ENCODE measurements around the gene SLC30A9.

Gene SLC30A9

DNA sequence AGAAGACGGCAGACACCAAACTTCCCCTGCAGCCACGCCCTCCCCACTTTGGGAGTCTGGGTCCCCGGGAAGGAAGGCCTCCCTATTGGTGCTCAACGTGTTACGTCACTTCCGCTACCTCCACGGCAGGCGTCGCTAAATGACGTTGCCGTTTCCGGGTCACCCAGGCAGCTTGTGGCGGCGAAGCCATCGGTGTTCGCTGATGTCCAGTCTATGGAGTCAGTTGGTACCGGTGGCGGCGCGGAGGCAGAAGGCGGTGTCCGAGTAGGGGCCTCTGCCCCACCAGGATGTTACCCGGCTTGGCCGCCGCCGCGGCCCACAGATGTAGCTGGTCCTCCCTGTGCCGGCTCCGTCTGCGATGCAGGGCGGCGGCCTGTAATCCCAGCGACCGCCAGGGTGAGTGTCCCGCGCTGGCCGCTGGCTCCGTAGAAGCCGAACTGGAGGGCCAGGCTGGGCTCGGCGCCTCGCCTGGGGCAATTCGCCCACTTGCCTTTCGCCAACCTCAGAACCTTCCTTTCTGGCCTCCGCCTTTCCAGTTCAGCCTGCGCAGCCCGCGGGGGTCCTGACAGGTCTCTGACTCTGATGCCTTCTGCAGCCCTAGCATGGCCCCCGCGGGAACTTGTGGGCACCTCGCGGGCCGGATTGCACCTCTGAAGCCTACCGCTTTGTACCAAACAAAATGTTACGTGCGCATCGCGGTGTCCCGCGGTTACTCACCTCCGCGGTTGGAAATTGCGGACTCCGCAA lies at the start of gene SLC30A9:
Gene SLC30A9 (plus strand): TSS at position 166 of the 747 bp plus-strand sequence. CDS start 122 bp downstream, at position 288.
- peak; percentile 41 for FAIRE-seq

DNA sequence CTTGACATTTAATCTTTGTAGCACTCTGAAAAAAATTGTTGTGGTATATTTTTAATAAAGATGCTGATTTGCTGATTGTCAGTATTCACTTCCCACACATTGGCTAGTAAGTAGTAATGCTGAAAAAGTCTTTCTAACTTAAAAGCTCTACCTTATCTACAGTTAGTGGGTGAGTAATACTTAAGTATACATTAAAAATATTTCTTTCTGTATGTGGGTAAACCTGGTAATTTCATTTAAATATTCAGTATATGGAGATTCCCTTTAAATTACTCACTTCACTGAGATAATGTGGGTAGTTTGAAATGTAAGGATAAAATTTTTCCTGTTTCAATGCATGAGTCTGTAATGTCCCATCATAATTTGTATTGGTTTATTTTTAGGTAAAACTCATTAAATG lies 49.5 kb upstream of the SLC30A9 start:
- FAIRE-seq, result no peak

DNA sequence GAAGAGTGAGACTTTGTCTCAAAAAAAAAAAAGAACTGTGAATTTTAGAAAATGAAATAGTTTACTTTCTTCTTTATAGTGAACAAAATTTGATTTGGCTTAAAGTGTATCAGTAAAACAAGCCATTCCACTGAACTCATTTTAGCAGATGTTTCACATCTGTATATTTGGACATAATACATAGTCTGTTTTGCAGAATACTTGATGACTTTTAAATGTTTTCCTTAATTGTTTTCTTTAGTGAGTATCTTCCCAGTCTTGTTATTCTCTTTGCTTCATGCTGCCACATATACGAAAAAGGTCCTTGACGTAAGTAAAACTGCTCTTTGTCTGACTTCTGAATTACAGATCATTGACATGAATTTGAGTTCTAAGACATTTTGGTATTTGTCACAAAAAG lies 46.8 kb upstream of the SLC30A9 start:
- FAIRE-seq, result no peak

DNA sequence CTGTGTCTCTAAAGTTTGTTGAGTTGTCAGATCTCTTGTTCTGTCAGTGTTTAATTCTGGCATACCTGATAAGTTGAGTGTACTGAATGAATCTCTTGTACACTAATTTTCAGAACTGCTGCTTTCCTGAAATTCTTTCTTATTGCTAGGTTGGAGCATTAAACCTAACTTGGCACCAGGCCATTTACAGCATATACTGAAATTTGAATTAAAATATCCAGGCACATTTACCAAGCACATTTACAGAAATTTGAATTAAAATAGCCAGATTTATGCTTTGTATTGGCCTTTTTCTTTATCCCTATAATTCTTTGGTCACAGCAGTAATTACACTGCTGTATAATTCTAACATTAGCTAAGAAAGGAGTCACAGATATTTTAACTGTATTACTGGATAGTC lies 46.2 kb upstream of the SLC30A9 start:
- no peak for FAIRE-seq

DNA sequence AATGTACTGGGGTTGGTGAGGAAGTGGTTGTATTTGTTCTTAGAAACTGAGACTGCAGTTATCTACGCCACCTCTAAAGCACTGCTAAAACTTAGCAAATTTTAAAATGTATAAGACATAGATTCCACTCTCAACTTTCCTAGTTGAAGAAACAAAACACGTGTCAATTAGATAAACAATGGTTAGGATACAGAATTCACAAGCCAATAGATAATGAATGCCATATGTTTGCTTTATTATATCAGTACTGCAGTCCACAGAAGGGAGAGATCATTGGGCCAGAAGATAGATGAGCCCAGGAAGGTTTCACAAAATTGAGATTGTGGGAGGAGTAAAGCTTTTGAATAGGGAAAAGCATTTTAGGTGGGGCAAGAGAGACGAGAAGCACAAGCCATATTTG lies 40.8 kb upstream of the SLC30A9 start:
- no peak for FAIRE-seq

DNA sequence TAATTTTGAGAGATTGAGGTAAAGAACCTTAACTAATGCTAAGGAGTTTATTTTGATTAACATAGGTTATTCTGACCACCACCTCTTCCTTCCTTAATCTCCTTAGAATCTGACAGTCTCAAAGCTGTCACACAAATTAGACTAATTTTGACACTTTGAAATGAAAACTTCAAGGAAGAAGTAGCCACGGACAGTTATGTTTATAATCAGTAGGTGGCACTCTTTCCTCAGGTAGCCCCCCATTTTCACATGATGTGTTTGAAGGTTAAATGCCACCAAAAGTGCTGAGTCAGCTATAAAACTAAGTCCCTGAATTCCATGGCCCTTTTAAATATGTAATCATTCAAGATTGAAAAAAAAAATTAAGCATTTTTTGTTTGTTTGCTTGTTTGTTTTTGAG lies 32.7 kb upstream of the SLC30A9 start:
- FAIRE-seq, result no peak

DNA sequence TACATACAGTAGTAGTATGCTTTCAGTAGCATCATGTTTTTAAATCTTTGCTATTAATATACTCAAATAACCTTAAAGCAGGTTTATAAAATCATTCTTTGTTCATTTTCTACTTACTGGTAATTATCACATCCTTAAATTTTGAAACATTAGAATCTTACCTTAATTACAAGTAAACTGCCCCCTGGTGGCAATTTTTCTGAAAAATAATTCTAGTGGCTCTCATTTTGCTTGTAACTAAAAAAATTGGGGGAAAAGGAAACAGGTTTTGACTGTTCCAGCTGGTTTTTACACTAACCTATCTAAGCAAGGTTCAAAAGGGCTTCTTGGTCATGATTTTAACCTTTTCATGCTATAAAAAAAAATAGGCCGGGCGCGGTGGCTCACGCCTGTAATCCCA lies 27.2 kb upstream of the SLC30A9 start:
- FAIRE-seq, result no peak

DNA sequence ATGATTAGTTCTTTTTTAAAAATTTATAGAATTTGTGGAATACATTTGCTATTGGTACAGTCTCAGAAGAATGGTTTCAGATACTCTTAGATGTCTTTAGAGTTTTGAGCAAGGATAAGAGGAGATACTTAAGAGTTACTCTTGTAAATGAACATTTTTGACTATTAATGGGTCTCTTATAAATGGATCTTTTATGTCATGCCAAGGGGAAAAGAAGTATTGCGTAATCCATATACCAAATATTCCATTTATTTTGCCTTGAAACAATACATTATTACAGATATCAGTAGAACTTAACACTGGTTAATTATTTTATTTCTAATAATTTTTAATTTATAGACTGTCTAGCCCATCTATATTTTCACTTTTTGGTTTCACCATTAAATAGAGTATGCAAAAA lies 25.9 kb upstream of the SLC30A9 start:
- no peak for FAIRE-seq

DNA sequence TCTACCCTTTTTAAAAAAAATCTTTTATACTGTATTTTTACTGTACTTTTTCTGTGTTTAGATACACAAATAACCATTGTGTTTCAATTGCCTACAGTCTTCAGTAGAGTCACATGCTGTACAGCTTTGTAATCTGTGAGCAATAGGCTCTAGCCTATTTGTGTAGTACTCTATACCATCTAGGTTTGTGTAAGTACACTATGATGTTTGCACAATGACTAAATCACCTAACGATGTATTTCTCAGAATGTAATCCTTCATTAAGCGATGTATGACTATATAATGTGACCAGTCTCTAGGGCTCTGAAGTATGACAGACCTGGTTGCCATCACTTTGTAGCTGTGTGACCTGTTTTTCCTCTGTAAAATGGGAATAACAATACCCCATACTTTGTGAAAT lies 22.9 kb upstream of the SLC30A9 start:
- FAIRE-seq, result no peak

DNA sequence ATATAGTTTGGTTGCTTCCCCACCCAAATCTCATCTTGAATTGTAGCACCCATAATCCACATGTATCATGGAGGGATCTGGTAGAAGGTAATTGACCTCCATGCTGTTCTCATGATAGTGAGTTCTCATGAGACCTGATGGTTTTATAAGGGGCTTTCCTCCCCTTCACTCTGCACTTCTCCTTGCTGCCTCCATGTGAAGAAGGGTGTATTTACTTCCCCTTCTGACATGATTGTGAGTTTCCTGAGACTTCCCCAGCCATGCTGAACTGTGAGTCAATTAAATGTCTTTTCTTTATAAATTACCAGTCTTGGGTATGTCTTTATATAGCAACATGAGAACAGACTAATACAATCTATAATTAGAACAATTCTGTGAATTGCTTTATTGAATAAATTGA lies 20.7 kb upstream of the SLC30A9 start:
- no peak for FAIRE-seq

DNA sequence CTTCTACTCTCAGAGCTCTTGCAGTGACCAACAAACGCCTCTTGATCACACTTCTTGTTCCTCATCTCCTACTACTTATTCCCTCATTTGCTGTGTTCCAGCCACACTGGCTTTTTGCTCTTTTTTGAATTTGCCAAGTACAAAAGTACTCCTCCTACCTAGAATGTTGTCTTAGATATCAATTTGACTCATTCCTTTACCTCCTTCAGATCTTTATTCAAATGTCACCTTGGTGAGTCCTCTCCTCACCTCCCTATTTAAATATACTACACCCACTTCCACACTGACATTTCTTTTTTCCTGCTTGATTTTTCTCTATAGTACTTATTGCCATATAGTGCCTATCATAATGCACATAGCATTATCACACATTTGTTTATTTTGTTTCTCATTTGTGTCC lies 15.0 kb upstream of the SLC30A9 start:
- FAIRE-seq, result no peak

DNA sequence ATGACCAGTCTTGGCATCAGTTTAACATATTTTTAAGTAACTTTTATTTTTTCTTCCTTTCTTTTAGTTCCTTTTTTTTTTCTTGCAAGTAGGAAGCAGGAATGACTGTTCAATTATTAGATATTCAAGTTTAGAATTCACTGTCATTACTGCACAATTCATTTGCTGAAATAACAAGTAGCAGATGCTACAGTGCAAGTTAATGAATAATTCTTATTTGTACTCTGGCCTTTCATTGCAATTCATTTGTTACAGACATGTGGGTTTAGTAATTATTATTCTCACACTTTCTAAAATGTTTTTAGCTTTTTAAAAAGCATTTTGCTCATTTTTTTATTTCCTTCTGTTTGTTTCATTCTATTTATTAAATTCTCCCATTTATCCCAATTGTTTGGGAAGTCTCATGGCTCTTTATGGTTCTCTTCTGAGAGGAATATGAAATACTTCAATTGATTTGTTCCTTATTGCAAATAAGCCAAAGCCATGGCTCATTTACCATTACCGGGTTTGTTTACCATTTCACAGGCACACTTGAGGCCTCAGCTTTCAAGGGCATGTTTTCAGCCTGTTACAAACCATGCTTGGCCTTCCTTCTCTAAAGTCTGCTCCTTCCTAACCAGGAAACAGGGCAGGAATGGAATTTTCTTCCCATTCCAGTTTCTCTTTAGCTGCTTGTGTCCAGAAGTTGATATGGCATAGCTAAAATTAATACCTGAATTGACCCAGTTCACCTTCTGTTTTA lies 13.4 kb upstream of the SLC30A9 start:
- FAIRE-seq, result no peak

DNA sequence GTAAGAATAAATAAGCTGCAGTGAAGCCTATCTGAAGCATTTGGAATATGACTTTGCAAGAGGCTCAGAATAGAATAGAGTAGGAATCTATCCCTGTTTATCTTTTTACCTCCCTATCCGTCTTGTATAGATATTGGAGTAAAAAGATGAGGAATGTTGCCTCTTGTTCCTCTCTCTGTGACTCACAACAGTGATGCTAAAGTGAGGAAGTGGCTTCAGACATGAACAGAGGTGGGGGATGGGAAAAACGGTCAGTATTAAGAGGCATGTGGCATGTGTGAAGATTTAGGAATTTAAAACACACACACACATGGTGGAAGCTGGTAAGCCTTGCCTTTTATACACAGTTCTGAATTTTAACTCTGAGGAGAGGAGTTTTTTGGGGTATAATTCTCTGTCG lies 12.6 kb upstream of the SLC30A9 start:
- no peak for FAIRE-seq

DNA sequence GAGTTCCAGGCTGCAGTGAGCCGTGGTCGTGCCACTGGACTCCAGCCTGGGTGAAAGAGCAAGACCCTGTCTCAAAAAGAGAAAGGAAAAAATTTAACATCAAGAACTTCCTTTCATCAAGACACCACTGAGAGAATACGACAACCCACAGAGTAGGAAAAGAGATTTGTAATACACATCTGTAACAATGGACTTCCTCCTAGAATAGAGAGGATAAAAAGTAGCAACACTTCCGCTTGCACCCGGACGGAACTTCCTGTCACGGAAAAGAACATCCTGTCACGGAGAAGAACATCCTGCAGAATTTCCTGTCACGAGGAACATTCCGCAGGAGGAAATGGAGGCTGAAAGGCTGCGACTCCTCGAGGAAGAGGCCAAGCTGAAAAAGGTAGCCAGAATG lies 8.9 kb upstream of the SLC30A9 start, which contains the start of gene DCAF4L1:
Gene DCAF4L1 (plus strand): TSS at position 301 of the 400 bp plus-strand sequence. CDS start 37 bp downstream, at position 338.
- FAIRE-seq, result no peak

DNA sequence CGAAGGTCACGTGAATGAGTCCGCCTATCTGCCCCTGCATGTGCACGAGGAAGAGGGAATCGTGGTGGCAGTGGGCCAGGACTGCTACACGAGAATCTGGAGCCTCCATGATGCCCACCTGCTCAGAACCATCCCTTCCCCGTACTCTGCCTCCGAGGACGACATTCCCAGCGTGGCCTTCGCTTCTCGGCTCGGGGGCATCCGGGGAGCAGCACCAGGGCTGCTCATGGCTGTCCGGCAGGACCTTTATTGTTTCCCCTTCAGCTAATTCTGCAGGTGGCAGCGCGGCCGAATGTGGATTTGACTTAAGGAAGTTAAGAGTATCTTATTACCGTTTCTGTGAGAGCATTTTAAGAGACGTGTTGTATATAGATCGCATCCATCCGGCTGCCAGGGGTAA lies 7.6 kb upstream of the SLC30A9 start:
- no peak for FAIRE-seq

DNA sequence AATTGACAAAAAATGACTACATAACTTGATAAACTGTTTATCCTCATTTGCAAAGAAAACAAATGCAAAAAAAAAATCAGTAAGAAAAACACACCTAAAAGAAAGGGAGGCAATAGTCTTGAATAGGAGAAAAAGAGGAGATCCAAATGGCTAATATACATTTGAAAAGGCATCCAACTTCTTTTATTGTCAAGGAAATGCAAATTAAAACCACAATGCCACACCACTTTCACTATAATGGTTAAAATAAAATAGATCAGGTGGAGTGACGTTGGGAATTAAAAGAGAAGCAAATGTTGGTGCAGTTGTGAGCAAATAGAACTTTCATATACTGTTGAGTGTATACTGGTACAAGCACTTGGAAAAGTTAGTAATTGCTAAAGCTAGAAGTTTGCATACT lies 5.2 kb upstream of the SLC30A9 start:
- FAIRE-seq, result no peak

DNA sequence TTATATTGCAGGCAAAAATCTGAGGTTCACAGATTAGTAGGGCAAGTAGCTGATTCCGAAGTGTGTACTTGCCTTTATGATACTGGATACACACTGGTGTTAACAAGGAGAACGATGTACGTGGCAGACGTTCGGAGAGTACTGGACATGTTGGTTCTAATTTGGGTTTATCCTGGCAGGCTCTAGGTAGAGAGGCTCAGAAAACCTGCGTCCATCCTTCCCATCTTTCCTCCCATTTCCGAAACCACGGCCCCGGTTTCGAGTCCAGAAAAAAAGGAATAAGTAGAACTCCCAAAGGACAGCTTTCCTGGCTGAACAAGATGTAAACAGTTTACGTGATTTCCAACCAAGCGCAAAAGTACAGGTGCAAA lies 351 bp upstream of the SLC30A9 start:
- FAIRE-seq, result no peak

DNA sequence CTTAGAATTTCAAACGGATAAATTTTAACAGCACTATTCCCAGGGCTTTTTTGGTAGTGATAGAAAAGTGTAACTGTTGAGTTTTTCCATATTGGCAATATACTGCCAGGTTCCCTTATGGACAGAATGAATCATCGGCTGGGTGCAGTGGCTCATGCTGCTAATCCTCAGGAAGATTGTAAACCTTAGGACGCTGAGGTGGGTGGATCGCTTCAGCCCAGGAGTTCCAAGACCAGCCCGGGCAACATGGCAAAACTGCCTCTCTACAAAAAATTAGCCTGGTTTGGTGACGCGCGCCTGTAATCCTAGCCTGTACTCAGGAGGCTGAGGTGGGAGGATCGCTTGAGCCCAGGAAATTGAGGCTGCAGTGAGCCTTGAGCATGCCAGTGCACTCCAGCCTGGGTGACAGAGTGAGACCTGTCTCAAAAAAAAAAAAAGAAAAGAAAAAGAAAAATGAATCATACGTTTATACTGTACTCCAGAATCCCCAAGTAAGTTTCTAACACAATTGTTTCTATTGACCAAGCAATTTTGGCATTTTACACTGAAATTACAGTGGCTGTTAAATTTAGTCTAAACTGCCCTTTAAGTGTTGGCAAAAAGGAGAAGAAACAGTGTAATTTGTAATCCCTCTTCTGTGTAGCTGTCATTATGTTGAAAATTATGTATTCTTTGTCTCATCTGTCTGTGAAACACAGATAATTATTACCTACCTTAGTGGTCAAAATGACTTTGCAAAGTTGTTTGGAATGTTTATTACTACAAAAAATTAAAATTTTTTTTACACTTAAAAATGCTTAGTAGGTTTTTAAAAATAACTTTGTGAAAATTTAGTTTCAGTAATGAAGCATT lies 1.8 kb downstream of the SLC30A9 start:
- no peak for FAIRE-seq

DNA sequence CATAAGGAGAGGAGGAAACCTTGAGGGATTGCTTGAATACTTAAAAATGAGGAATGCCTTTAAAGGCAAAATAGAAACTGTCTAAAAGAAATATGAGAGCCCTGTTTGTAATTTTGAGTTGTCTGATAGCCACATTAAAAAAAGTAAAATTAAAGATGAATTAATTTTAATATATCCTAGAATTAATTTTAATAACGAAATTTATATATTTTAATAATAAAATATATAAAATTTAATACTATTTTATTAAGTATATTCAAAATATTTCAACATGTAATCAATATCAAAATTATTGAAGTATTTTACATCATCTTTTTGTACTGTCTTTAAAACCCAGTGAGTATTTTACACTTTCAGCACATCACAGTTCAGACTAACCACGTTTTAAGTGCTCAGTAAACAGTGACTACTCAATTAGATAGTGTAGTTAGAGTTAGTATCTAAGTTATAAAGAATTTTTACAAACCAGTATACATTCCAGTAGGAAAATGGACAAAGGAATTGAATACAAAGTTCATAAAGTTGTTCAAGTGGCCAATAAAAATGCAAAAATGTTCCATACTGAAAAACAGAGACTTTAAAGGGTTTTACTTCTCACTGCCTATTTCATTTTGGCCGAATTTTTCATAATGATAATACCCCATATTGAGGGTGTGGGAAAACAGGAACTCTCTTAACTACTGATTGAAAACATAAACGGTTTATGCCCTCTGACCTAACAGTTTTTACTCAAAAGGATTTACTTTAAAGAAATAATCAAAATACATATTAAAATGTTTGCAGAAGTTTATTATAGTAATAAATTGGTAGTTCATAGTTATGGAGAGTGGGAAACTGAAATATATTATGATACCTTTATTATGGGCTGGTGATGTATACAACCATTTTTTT lies 2.9 kb downstream of the SLC30A9 start:
- FAIRE-seq, result peak; percentile 67

DNA sequence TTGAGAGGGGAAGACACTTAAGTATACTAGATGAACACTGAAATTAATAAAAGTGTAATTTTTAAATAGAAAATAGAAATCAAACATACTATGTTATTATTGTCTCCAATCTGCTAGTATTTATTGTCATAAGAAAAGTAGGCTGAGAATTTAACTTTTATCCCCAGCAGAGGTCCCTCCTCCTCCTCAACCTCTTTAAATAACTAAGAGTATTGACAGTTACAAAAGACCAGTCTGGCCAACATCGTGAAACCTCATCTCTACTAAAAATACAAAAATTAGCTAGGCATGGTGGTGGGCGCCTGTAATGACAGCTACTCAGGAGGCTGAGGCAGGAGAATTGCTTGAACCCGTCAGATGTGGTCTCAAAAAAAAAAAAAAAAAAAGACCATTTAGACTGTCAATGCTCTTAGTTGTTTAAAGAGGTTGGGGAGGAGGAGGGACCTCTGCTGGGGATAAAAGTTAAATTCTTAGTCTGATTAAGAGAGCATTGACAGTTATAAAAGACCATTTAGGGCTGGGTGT lies 4.2 kb downstream of the SLC30A9 start:
- no peak for FAIRE-seq

DNA sequence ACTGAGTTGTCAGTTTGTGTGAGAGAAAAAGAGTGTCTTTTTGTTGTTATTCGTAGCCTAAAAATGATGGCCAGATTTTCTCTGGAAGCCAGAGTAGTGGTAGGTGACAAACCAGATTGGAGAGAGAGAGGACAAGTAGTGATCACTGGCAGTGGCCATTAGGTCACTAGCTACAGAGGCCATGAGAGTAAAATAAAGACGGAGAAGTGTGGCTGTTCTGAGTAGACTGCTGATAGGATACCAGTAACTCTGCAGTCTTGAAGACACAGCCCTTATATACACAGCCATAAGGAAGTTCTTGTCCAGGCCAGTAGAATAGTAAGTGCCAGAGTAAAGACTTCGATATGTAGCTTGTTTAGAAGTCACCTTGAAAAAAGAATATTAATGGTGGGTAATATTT lies 7.7 kb downstream of the SLC30A9 start:
- no peak for FAIRE-seq

DNA sequence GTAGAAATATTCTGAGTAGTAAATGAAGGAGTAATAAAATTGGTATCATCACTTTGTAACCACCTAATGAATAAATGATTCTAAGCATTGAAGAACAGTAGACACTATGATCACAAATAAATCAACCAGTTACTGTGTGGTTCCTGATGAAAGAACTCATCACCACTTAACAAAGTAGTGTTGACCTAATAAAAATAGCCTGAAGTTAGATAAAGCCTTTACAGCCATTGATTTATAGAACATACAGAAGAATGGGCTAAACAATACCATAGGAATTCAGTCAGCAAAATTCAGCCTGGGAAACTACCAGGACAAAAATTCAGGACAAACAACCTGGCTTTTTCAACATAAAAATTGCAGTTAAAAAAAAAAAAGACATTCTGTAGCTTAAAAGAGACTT lies 9.0 kb downstream of the SLC30A9 start:
- no peak for FAIRE-seq

Data from TTC549 (cell line).